ENCODE measurements around the gene TIAM2.
"Not testable (repeated sequence)": the region's sequence is repeated elsewhere in the genome, so short reads cannot be mapped to it uniquely, and the experiment has no call there.

TIAM2 gene

DNA sequence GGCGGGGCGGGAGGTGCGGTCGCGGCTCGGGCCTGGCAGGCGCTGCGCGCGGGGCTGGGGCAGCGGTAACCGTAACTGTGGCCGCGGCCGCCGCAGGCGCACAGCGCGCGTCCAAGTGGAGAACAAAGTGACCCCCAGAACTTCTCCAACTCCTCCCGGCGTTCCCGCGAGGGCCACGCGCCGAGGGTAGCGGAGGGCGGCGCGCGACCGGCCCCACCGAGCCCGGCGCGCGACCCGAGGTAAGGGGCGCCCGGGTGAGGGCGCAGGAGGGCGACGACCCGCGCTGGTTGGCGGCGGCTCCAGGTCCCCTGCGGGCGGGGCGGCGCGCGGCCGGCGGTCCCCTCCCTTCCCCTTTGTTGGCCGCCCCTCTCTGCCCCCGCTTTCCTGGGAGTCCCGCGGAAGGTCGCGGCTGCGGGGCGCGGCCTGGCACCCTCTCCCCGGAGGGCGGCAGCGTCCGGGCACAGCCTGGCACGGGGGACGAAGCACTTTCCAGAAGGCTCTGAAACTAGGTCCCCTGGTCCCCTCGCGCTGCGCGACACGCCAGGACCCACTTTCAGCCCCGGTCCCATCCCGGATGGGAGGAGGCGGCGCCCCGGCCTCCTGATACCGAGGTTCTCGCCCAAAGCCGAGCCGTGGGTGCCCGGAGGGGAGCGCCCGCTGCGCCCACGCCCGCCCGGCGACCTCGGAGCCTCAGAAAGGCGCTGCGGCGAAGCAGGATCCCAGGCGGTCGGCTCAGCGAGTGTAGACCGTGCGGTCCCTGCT is at the start of gene TIAM2:
TIAM2 (plus strand) TSS at position 62 of the 762 bp plus-strand sequence. CDS start 133,909 bp downstream, outside the sequence.
- peak; percentile 67 for DNase-seq (ENCODE audit: low spot score)

DNA sequence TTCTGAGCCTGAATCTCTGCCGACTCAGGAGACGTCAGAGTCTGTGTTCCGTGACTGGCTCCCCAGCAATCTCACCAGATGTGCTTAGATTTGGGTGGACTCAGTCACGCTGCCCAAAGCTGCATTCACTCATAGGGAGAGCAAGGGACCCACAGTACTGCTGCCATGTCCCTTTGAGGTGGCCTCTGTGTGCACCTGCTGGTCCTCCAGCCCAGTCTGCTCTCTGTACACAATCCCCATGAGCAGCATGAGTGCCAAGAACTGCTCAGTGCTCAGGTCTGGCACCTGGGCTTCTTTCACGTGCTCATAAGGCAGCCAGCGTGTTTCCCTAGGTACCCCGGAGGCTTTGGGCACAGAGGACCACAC is 44.2 kb upstream of the TIAM2 start:
- DNase-seq (ENCODE audit: low spot score) (no peak), FAIRE-seq (no peak)

More for the DNA sequence above, at the start of gene TIAM2:
- no peak for FAIRE-seq

DNA sequence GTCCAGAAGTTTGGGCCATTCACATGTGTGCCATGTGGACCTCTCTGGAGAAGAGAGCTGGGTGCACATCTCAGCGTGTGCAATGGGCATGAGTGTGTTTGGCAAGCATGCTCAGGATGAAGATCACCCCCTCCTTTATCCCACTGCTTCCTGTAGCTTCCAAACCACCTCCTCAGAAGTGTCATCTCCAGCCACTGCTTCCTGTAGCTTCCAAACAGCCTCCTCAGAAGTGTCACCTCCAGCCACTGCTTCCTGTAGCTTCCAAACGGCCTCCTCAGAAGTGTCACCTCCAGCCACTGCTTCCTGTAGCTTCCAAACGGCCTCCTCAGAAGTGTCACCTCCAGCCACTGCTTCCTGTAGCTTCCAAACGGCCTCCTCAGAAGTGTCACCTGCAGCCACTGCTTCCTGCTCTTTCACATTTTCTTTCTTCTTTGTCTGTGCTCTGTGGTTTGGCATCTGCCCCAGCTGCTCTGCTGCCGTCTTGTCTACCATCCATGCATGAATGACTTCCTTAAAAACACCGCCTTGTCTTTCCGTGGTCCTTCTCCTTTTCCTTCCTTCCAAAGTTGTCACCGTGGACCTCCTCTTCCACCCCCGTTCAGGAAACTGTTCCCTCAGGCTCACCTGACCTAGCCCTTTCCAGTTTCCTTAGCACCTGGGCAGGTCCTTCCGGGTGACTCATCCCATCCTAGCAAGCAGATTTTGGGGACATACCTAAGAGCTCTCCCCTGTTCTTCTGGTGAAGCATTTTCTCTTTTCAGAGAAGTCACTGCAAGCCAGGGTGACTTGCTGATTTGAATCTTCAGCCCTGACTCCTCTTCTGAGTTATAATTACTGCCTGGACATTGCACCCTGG is 43.5 kb upstream of the TIAM2 start:
- DNase-seq (ENCODE audit: low spot score): no peak
- FAIRE-seq: no peak

DNA sequence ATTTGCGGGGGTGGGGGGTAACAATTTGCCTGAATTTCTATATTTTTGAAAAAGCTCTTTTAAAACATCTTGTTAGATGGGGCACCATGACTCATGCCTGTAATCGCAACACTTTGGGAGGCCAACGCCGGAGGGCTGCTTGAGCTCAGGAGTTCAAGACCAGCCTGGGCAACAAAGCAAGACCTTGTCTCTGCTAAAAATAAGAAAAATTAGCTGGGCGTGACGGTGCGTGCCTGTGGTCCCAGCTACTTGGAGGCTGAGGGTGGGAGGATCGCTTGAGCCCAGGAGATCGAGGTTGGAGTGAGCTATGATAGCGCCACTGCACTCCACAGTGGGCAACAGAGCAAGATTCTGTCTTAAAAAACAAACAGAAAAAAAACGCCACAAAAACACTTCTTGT is 41.5 kb upstream of the TIAM2 start:
- no peak for FAIRE-seq
- DNase-seq (ENCODE audit: low spot score): no peak

DNA sequence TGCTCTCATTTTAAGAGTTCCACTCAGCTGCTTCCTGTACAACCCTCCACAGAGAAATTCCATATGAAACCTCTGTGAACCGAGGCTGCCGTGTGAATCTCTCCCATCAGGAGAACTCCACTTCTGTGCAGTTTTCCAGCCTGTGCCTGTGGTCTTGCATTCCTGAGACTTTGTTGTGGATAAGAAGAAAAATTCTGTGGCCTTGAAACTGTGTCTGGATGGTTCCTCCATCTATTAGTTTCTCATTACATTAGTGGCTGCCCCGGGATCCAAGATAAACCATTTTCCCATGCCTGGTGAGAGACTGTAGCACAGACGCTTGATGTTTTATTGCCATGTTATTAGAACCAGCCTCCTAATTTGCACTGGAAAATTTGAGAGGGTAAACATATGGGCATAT is 40.8 kb upstream of the TIAM2 start:
- no peak for FAIRE-seq
- DNase-seq (ENCODE audit: low spot score): no peak

DNA sequence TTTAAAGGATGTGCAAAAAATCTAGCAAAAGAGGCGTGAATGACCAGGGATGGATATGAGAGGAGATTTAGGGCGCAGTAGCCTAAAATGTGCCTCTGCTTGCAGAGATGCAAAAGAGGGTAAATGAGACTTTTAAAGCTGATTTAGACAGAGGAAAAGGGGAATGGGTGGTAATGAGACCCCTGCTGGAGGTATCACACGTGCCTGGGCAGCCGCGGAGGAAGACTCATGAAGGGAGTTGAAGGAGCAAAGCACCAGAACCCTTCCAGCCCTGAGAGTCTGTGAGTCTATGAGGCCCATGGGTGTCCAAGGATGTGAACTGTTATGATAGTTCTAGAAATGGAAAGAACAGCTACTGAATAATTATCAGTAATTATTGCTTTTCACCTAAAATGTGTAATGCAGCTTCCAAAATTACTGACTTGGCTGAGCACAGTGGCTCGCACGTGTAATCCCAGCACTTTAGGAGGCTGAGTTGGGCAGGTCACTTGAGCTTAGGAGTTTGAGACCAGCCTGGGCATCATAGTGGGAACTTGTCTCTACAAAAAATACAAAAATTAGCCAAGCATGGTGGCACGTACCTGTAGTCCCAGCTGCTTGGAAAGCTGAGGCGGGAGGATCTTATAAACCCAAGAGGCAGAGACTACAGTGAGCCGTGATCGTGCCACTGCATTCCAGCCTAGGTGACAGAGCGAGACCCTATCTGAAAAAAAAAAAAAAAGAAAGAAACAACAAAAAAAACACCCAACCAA is 38.2 kb upstream of the TIAM2 start:
- no peak for DNase-seq (ENCODE audit: low spot score)

DNA sequence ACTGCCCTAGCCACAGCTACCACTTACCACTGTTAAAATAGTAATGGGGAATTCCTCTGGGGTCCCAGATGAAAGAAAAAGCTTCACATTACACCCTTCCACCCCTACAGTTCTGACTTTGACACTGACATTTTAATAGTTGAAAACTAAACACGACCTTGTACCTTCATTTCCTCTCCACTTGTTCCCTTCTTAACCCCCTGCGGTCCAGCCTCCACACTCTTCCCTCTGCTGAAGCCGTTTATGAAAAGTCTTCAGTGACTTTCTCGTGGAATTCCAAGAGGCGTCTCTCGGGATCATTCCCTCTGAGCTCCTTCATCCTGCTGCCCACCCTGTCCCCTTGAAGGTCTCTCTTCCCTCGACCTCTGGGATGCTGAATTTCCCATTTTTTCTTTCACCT is 36.6 kb upstream of the TIAM2 start:
- FAIRE-seq (no peak), DNase-seq (ENCODE audit: low spot score) (no peak)

More for the DNA sequence above, 38.2 kb upstream of the TIAM2 start:
- no peak for FAIRE-seq

DNA sequence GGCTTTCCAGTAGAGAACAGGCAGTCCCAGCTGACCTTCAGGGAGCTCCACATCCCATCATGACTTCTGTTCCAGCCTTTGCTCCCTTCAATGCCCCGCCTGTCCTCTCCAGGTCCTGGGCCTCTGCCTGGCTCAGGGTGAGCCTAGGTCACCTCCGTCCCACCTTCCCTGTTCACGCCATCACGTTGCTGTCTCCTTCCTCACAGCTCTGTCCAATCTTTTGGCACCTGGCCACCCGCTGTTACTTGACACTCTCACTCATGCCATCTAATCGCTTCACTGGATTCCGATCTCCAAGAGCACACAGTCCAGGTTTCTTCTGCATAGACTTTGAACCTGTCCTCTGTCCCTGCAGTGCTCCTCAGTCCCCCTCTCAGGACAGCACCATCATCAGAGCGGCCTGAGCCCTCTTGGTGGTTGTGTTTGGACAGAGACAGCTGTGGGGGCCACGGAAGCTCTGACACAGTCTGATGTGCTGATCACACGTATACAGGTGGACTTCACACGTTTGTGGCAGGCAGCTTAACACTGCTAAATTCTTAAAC is 34.7 kb upstream of the TIAM2 start:
- peak; percentile 77 for FAIRE-seq
- DNase-seq (ENCODE audit: low spot score): no peak

DNA sequence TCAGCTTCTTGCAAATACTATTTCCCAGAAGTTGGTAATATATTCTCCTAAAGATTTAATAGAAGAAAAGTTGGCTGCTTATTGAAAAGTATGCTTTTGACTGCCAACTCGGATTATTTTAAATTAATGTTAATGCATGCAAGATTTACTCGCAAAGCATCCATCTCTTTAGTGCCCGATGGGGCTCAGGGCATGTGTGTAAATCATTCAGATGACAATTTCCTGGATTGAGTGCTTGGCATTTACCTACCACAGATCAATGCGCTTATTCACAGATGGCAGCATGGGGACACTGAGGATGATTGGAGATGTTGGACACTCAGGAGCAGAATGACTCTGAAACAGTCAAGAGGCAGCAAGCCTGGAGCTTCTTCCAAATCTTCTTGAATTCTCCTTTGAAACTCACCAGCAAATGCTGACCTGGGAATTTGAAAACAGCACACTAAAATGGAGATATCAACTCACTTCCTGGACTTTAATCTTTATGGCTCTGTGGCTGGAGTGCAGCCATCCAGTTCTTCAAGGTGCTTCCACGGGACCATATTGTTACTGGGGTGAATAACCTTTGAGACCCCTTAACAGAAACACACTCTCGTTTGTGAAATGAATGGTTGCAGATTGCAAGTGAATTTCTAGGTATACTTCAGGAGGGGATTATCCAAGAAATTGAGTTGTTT is 34.1 kb upstream of the TIAM2 start:
- FAIRE-seq (no peak), DNase-seq (ENCODE audit: low spot score) (no peak)

DNA sequence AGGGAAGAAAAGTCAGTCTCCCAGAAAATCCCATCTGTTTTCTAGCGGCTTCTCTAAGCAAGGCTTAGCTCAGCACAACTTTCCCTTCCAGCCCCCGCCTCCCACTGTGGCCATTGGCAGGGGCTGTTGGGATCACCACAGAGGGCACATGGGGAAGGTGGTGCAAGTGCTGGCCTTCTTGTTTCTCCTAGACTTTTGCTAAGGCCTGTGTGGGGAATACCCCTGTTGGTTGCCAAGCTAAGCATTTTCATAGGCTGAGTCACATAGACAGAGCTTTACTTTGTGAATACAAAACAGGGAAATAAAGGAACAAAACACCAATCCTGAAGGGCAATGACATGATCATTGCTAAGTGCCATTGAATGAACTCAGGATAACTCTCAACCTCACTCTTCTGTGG is 32.4 kb upstream of the TIAM2 start:
- FAIRE-seq: no peak
- DNase-seq (ENCODE audit: low spot score): peak; percentile 24

DNA sequence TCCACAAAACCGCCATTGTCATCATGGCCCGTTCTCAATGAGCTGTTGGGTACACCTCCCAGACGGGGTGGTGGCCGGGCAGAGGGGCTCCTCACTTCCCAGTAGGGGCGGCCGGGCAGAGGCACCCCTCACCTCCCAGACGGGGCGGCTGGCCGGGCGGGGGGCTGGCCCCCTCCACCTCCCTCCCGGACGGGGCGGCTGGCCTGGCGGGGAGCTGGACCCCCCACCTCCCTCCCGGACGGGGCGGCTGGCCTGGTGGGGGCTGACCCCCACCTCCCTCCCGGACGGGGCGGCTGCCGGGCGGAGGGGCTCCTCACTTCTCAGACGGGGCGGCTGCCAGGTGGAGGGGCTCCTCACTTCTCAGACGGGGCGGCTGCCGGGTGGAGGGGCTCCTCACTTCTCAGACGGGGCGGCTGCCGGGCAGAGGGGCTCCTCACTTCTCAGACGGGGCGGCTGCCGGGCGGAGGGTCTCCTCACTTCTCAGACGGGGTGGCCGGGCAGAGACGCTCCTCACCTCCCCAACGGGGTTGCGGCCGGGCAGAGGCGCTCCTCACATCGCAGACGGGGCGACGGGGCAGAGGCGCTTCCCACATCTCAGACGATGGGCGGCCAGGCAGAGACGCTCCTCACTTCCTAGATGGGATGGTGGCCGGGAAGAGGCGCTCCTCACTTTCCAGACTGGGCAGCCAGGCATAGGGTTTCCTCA is 28.9 kb upstream of the TIAM2 start:
- DNase-seq (ENCODE audit: low spot score); FAIRE-seq: not testable (repeated sequence)

DNA sequence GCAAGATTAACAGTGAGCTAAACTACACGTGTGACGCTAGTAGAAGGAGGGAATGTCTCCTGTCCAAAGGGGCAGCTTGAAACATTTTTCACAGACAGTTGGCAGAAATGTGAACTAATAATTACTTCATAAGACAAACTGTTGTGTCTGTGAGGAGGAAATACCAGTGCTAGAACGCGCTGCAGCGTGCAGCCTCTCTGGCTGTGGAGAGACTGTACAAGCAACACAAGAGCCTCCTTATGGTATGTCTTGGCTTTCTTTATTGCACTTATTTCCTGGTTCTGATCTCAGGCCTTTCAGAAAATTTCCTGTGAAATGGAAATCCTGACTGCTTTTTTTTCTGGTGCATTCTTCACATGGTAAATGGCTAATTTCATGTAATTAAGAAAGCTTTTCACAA is 25.3 kb upstream of the TIAM2 start:
- no peak for FAIRE-seq
- no peak for DNase-seq (ENCODE audit: low spot score)

DNA sequence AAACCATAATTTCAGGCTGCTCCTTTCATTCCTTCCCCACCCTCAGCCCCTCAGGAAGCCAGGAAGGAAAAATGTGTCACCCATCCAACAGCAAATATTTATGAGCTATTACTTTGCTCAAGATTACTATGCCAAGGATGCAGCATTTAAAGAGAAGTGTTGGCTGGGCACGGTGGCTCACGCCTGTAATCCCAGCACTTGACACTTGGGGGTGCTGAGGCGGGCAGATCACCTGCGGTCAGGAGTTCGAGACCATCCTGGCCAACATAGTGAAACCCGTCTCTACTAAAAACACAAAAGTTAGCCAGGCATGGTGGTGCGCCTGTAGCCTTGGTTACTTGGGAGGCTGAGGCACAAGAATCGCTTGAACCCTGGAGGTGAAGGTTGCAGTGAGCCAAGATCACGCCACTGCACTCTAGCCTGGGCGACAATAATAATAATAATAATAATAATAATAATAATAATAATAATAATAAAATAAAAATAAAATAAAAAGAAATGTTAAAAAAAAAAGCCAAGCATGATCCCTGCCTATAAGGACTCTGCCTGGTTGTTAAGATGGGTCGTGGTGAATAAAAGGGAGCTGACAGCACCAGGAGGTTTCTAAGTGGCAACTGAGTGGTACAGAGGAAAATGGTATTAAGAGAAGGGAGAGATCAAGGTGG is 20.5 kb upstream of the TIAM2 start:
- DNase-seq (ENCODE audit: low spot score) (no peak), FAIRE-seq (no peak)

DNA sequence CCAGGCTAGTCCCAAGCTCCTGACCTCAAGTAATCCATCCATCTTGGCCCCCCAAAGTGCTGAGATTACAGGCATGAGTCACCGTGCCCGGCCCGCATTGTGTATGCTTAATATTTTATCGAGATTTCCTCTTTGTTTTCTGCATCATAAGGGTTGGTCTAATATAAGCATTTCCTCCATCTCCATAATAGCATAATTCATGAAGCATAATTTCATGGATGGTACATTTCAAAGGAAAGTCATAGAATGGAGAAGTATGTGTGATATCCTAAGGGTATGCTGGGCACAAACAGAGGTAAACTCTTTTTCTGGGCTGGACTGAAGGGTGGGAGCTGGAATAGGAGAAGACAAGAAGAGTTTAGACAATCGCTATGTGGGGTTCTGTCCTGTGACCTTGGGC is 17.5 kb upstream of the TIAM2 start:
- FAIRE-seq (no peak), DNase-seq (ENCODE audit: low spot score) (no peak)

DNA sequence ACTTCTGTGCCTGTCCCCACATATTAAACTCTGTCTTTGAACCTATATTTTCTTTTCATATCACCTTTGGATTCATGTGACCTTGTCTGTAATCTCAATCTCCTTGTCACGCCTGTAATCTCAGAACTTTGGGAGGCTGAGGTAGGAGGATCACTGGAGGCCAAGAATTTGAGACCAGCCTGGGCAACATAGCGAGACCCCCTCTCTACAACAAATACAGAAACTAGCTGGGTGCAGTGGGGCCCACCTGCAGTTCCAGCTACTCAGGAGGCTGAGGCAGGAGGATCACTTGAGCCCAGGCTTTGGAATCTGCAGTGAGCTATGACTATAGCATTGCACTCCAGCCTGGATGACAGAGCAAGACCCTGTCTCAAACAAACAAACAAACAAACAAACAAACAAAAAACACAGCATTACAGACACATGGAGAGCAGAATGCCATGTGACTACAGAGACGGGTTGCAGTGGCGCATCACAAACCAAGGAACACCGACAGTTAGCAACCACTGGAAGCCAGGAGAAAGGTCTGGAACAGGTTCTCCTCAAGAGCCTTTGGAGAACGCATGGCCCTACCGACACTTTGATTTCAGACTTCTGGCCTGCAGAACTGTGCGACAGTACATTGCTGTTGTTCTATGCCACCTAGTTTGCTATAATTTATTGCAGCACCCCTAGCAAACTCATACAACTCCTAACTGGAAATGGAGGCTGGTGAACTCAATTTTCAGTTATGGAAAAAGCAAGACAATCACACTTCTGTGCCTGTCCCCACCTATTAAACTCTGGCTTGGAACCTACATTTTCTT is 14.6 kb upstream of the TIAM2 start:
- no peak for FAIRE-seq
- DNase-seq (ENCODE audit: low spot score): no peak

DNA sequence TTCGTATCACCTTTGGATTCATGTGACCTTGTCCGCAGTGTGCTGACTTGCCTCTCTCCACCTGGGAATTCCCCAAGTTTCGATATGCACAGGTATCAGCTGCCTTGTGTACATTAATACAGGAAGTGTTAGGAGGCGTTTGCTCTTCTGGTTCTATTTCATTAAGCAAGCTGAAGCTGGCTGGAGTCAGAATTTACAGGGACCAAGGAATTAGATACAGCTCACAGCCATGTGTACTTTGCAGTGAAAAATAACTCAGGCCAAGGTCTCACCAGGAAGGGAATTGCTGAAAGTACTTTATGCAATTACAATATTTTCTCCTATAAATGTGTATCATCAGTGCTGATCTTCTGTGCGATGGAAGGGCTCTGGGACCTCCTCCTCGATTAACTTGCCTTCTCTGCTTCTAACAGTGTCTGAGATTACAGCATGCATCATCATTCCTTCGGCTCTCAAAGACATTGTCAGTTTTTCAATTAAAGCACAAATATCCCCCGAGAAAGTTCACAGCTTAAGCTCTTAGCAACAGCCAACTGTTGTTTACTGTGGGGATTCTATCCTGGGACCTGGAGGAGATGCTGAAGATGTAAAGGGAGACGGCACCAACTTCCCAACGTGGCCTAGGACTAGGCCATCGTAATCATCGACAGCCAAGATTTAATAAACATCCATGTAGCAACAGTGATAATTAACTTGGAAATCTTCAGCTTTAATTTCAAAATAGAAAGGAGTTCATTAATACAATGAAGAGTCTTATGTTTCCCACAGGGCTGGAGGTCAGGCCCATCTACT is 13.8 kb upstream of the TIAM2 start:
- FAIRE-seq: no peak
- DNase-seq (ENCODE audit: low spot score): no peak

DNA sequence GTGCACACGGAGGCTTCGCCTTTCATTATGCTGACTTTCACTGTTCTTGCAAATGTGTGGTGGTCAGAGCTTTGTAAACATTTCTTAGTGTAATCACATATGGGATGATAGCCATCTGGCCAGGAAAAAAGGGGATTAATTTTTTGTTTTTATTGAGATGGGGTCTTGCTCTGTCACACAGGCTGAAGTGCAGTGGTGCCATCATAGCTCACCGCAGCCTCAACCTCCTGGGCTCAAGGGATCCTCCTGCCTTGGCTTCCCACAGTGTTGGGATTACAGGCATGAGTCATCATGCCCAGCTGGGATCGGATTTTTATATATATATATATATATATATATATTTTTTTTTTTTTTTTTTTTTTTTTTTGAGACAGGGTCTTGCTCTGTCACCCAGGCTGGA is 11.0 kb upstream of the TIAM2 start:
- DNase-seq (ENCODE audit: low spot score) (no peak), FAIRE-seq (no peak)

DNA sequence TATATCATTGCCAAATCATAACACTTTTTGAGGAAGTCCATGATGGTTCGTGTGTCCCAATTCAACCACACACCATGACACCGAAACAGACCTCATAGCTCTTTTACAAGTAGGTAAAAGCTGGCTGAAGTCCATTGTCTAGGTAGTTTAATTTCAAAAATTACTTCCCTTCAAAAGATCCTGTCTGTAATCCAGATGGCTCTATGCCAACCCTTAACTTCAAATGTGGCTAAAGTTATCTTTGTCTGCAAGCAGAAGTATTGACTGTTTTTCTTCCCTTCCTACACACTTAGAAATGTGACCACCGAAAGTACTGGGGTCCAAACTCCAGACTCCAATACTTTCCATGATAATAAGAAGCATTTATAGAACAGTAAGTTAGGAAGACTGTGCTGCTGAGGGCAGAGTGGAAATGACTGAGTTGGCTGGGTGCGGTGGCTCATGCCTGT is 8.3 kb upstream of the TIAM2 start:
- no peak for FAIRE-seq

More for the DNA sequence above, 8.3 kb upstream of the TIAM2 start:
- no peak for DNase-seq (ENCODE audit: low spot score)

Measured in urothelium cell line (cell line).